ENCODE measurements around the gene PLA2G3. TPM values are rescaled to one million over a fixed set of nuclear protein-coding genes. Genes with fewer than 3 reads are reported as not detected.

PLA2G3 gene
- total and polyA plus RNA-seq, 2 experiments from 2014 or later, result 18.0 to 34.5 TPM

GRCh38 chr22:31091106-31091975, 49.0 kb downstream of the PLA2G3 start:
- no peaks in the 10 kb centered on the region for H3K36me3 ChIP-seq (ENCODE audit: insufficient read depth)
- H4K20me1 ChIP-seq (replicated peaks; ENCODE audit: insufficient read depth), result no peaks in the 10 kb centered on the region
- peak; percentile 30 for DNase-seq (ENCODE audit: low spot score)
- H2AFZ ChIP-seq, result no peak overlapping the region
- H3F3A ChIP-seq (replicated peaks; ENCODE audit: low read depth), result no peaks in the 10 kb centered on the region
- no peaks in the 10 kb centered on the region for H3K9me2 ChIP-seq (ENCODE audit: insufficient read depth)
- TF ChIP-seq EZH2phosphoT487 (IDR thresholded peaks at IDR 0.05; ENCODE audit: unreplicated experiment) (no peak), ETS1 (IDR thresholded peaks at IDR 0.05) (no peak), EZH2 (IDR thresholded peaks at IDR 0.05; ENCODE audit: low read depth, unreplicated experiment) (no peak), ZNF462 (CRISPR knock-in tag; IDR thresholded peaks at IDR 0.05) (no peak), STAT1 (IDR thresholded peaks at IDR 0.05; ENCODE audit: unreplicated experiment) (no peak), REST (IDR thresholded peaks at IDR 0.05; ENCODE audit: unreplicated experiment) (no peak), CREB1 (CRISPR knock-in tag; IDR thresholded peaks at IDR 0.05; ENCODE audit: low read depth) (no peak), POLR2AphosphoS5 (IDR thresholded peaks at IDR 0.05; ENCODE audit: low read depth) (no peak), ZNF114 (CRISPR knock-in tag; IDR thresholded peaks at IDR 0.05) (no peak), JUNB (IDR thresholded peaks at IDR 0.05; ENCODE audit: unreplicated experiment) (no peak), CTCF (conservative IDR thresholded peaks at IDR 0.05; ENCODE audit: low read depth in 2 of 2) (no peak), NANOG (IDR thresholded peaks at IDR 0.05; ENCODE audit: borderline replicate concordance) (no peak), ZNF331 (CRISPR knock-in tag; IDR thresholded peaks at IDR 0.05; ENCODE audit: low read depth) (no peak)
- no peaks in the 10 kb centered on the region for H3K79me2 ChIP-seq (replicated peaks; ENCODE audit: insufficient read depth)
- H3K4me1 ChIP-seq (ENCODE audit: insufficient read depth), result no peaks in the 10 kb centered on the region; the same call in 1 of the 2 replicates
- Mint-ChIP-seq H3K4me1 (peaks cover 2% of the 10 kb centered on the region; the same call in 2 of the 3 replicates), H3K27me3 (ENCODE audit: insufficient read depth, low read depth, poor library complexity) (peaks cover 13% of the 10 kb centered on the region), H3K36me3 (ENCODE audit: low read depth) (no peaks in the 10 kb centered on the region; the same call in 2 of the 3 replicates), H3K27ac (no peak overlapping the region), H3K9me3 (no peaks in the 10 kb centered on the region), H3K4me3 (no peak overlapping the region)
- no peak overlapping the region for H3K4me2 ChIP-seq
- no peak overlapping the region for H3K4me3 ChIP-seq
- no peak overlapping the region for H3K27ac ChIP-seq (ENCODE audit: low read depth)
- no peaks in the 10 kb centered on the region for H3K27me3 ChIP-seq (ENCODE audit: insufficient read depth)
- ATAC-seq, result peak; percentile 19

Data from GM23338 (cell line).